Central memory CD8-positive, alpha-beta T cell (primary cell): ENCODE results near the gene LRRC72.

ENCODE experiments used
- ATAC-seq: fragments of 150-1000 bp; cut with Tn5 transposase; replicated peaks from 2 replicates; pipeline ENCODE4 v1.10.0; 2022; ENCODE audit warnings: mild to moderate bottlenecking, moderate FRiP score, moderate number of reproducible peaks; ENCODE audit not compliant: poor library complexity, severe bottlenecking; ENCODE audit errors: extremely low read depth
- DNase-seq, 2 donors: peaks; one replicate each; pipeline ENCODE4 v3.0.0; 2021; ENCODE audit warnings: low spot score in 2 of 2
- H3K27ac Mint-ChIP-seq: one replicate; pipeline ENCODE4 v1.8.0; 2022; ENCODE audit warnings: low read depth, mild to moderate bottlenecking, moderate library complexity, mixed read lengths
- H3K27me3 Mint-ChIP-seq: one replicate; pipeline ENCODE4 v1.8.0; 2022; ENCODE audit warnings: mixed read lengths
- H3K36me3 Mint-ChIP-seq: one replicate; pipeline ENCODE4 v1.8.0; 2022; ENCODE audit warnings: mild to moderate bottlenecking, moderate library complexity, mixed read lengths; ENCODE audit not compliant: insufficient read depth
- H3K4me1 Mint-ChIP-seq: one replicate; pipeline ENCODE4 v1.8.0; 2022; ENCODE audit warnings: mixed read lengths
- H3K4me3 Mint-ChIP-seq: one replicate; pipeline ENCODE4 v1.8.0; 2022; ENCODE audit warnings: mild to moderate bottlenecking, moderate library complexity, mixed read lengths
- H3K9me3 Mint-ChIP-seq: one replicate; pipeline ENCODE4 v1.8.0; 2022; ENCODE audit warnings: mixed read lengths

Gene LRRC72

DNA sequence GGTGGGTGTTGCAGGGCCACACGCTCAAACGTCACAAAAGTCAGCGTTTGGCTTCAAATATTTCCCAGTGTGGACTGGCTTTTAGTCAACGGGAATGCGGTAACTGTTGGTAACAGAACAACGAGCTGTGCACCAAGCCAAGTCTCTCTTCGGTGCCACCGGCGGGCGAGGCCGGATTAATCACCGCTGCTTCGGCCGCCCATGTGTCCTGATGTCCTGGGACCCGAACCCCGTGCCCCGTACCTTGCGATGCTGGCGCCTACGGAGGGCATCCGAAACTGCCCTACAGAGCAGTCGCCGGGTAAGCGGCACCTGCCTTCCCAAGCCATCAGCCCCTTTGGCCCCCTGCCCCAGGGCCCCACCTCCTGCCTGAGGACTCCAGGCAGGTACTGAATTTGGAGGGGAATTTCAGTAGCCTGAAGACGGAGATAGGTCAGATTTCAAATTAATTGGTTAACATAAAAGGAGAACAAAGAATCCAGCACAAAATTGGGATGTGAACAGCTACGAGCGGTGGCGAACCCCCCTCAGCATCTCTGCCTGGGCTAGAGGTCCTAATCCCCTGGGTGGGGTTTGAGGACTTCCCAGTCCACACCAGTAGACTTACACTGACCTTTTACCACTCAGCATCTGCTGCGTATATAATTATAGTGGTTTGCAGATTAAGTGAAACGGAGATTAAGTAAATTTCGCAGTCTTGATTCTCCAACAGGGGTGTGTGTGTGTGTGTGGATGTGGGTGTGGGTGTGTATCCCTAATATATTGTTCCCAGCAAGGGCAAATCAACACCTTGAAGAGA is at the start of gene LRRC72:
Gene LRRC72, plus strand, starts transcription at position 84 of the 799 bp plus-strand sequence. Its CDS starts 128 bp downstream, at position 212.
- ATAC-seq (no peak), DNase-seq (no peak)
- H3K4me1 Mint-ChIP-seq = no peaks in the 10 kb centered on the region
- H3K9me3 Mint-ChIP-seq = no peaks in the 10 kb centered on the region
- H3K27me3 Mint-ChIP-seq = peaks cover 9% of the 10 kb centered on the region
- H3K4me3 Mint-ChIP-seq = no peak within 1 kb of the TSS
- H3K27ac Mint-ChIP-seq = no peak within 1 kb of the TSS
- no peaks in the 10 kb centered on the region for H3K36me3 Mint-ChIP-seq

DNA sequence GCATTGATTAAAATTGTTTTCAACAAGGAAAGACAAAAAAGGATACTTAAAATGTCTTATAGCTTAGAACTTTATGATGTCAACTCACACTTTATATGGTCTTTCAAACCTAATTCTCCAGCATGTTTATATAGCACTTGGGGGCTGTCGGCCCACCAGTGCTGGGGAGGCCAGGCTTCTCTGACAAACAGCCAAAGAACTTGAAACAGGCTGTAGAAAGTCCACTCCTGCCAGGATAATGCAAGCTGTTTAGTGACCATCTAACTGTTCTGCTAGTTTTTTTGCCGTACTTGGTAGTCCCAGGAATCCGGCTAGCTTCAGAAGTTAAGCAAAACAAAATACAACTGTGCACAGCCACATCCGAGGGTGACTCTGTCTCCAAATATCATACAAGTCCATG is 47.5 kb upstream of the LRRC72 start:
- H3K36me3 Mint-ChIP-seq = no peaks in the 10 kb centered on the region
- H3K9me3 Mint-ChIP-seq = no peaks in the 10 kb centered on the region
- peaks cover 10% of the 10 kb centered on the region for H3K27me3 Mint-ChIP-seq
- H3K4me1 Mint-ChIP-seq = no peaks in the 10 kb centered on the region
- ATAC-seq = no peak
- no peak overlapping the region for H3K27ac Mint-ChIP-seq
- DNase-seq = no peak
- H3K4me3 Mint-ChIP-seq = no peak overlapping the region

DNA sequence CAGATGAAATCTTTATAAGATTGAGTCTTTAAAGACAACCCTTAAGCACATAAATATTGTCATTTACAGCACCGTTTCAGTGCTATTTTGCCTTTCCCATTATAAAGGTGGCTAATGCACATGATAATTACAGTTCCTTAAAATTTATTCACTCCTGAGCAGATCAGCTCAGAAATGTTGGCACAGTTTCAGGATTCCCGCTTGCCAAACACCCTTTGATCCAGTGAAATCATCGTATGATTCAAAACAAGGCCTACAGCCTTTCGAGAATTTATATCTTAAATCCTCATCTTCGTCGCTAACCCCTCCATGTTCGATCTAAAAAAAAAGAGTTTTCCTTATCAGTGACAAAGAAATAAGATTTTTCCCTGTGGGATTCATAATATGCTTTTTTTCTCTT is 47.0 kb upstream of the LRRC72 start:
- no peaks in the 10 kb centered on the region for H3K4me1 Mint-ChIP-seq
- H3K27me3 Mint-ChIP-seq = peaks cover 6% of the 10 kb centered on the region
- H3K36me3 Mint-ChIP-seq = no peaks in the 10 kb centered on the region
- ATAC-seq = no peak
- H3K4me3 Mint-ChIP-seq = no peak overlapping the region
- no peaks in the 10 kb centered on the region for H3K9me3 Mint-ChIP-seq
- DNase-seq = no peak
- H3K27ac Mint-ChIP-seq = no peak overlapping the region

DNA sequence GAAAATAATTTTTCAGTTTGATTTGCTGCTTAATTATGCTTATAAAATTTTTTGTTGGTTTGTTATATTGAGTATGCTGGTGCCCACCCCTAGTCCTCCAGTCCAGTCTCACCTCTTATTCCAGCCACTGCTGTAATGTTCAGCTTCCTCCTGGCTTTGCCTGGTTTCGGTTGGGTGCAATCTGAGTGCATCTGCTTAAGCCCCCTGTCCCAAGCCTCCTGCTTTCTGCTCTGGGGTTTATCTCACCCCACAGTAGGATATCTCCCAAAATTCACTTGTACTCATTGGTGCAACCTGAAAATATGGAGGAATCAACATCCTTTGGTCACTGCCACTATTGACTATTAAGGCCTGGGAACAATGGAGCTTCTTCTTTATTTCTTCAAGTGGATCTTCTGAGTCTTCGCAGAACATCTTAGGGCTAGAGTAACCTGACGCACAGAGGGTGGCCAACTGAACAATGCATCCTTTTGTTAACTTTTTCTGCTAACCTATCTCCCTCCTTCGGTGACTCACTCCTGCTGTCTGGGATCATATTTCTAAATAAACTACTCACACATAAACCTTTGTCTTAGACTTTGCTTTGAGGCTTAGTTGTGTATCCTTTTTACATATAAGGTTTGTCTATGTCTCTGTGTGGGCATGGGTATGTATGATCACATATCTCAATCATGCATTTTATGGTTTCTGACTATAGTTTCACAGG is 42.0 kb upstream of the LRRC72 start:
- DNase-seq (no peak), ATAC-seq (no peak)
- H3K27me3 Mint-ChIP-seq = no peaks in the 10 kb centered on the region
- H3K9me3 Mint-ChIP-seq = no peaks in the 10 kb centered on the region
- H3K36me3 Mint-ChIP-seq = no peaks in the 10 kb centered on the region
- H3K4me3 Mint-ChIP-seq = no peak overlapping the region
- H3K27ac Mint-ChIP-seq = no peak overlapping the region
- H3K4me1 Mint-ChIP-seq = no peaks in the 10 kb centered on the region

DNA sequence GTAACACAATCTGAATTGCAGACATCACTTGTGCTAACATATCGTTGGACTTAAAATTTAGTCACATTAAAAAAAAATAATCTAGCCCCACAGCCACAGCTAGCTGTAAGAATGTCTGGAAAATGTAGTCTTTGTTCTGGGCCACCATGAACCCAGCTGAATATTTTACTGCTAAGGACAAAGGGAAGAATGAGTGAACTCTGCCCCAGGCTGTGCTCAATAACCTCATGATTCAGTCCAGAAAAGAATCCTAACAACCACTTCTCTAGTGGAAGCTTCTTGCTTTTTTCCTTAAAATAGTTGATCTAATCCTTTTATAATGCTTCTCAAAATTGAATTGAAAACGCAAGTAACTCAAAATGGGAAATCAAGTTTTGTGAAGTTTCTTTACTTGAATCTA is 35.5 kb upstream of the LRRC72 start:
- no peak for DNase-seq
- Mint-ChIP-seq H3K4me1 (no peaks in the 10 kb centered on the region), H3K27me3 (no peaks in the 10 kb centered on the region), H3K27ac (no peak overlapping the region), H3K9me3 (no peaks in the 10 kb centered on the region), H3K36me3 (no peaks in the 10 kb centered on the region), H3K4me3 (no peak overlapping the region)
- no peak for ATAC-seq

DNA sequence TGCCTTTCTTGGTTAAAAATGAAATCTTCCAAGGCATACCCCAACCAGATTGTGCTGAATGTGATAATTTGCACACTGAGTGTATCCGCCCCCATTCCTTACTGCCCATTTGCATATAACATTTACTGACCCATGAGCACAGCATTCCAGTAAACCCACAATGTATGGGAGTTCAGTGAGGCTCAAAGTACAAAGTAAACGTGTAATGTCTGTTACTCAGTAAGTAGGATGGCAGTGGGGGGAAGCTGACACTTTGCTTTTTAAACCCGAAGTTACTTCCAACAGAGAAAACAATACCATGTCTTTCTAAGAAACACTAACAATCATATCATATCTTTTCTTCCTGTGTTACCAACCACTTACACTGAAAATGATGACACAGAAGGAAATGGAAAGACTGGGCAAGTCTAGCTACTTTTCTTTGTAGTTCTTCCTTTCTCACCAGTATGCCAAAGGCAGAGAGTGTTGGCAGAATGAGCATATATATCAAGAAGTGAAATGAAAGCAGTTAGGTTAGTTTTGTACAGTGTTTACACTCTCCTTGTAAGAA is 34.0 kb upstream of the LRRC72 start:
- Mint-ChIP-seq H3K27ac (no peak overlapping the region), H3K4me1 (no peaks in the 10 kb centered on the region), H3K9me3 (no peaks in the 10 kb centered on the region), H3K27me3 (no peaks in the 10 kb centered on the region), H3K36me3 (no peaks in the 10 kb centered on the region), H3K4me3 (no peak overlapping the region)
- no peak for ATAC-seq
- no peak for DNase-seq

DNA sequence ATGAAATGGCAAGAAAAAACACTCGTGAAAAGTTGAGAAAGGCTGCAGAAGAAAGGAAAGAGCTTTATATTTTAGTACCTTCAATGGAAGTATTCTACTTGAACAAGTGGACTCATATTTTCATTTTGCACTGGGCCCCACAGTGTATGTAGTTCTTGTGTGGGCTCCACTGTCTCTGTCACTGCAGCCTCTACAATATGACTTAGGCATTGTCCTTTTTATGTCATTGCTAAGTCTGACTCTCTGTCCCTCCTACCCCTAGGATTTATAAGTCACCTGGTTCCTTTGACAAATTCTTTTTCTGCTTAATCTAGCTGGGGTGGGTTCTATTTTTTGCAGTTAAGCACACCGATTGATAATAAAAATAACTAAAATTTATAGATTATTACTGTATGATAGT is 33.4 kb upstream of the LRRC72 start:
- no peak for ATAC-seq
- Mint-ChIP-seq H3K4me1 (no peaks in the 10 kb centered on the region), H3K36me3 (no peaks in the 10 kb centered on the region)

DNA sequence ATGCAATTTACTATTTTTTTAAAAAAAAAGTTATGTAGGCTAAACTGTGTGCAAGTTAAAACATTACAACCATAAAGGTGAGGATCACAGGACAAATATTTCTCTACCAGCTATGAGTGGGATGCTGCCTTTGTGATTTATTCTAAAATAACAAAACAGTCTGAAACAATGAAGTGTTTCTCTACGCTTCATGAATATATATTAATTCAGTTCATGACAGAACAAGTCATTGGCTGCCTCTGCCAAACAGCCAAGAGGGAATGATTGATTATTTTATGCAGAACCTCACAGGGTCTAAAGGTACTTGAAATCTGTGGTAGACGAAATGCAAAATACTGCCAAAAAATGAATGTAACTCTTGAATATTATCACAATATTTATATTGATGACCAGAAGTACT is 32.1 kb upstream of the LRRC72 start:
- ATAC-seq = no peak
- no peaks in the 10 kb centered on the region for H3K9me3 Mint-ChIP-seq
- no peaks in the 10 kb centered on the region for H3K36me3 Mint-ChIP-seq
- H3K4me3 Mint-ChIP-seq = no peak overlapping the region
- H3K27ac Mint-ChIP-seq = no peak overlapping the region
- no peaks in the 10 kb centered on the region for H3K4me1 Mint-ChIP-seq
- DNase-seq = no peak
- H3K27me3 Mint-ChIP-seq = no peaks in the 10 kb centered on the region

More for the DNA sequence above, 33.4 kb upstream of the LRRC72 start:
- DNase-seq = no peak
- H3K27ac Mint-ChIP-seq = no peak overlapping the region
- no peaks in the 10 kb centered on the region for H3K9me3 Mint-ChIP-seq
- no peak overlapping the region for H3K4me3 Mint-ChIP-seq
- no peaks in the 10 kb centered on the region for H3K27me3 Mint-ChIP-seq

DNA sequence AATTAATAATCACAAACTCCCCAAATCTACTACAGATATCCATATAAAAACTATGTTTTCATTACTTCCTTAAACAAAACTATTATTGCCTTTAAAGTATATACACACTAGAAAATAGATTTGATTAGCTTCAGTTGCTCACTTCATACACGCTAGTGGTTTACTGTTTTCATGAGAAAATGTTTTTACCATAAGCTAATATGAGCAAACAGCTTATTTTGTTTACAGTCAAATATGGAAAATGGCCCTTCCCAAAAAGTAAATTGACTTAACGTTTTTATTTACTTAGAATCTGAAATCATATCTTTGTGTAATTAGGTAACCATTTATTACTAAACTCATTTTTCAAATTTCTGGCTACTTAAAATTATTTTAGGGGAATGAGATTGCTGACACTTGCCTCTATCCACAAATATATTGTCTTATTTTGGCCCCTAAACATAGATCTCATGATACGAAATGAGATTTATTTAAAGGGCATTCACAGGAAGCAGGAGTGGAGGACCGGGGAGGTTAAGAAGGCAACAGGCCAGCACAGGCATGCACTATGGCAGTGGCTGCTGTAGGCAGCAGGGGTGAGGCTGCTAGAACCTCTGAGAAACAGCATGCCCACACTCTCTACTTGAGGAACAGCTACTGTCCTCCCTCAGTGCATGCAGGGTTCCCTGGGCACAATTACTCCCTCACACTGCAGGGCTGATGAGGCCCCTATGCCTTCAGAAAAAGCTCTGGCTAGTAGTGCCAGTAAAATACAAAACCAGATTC is 31.5 kb upstream of the LRRC72 start:
- DNase-seq (no peak), ATAC-seq (no peak)
- no peak overlapping the region for H3K4me3 Mint-ChIP-seq
- H3K27me3 Mint-ChIP-seq = no peaks in the 10 kb centered on the region
- H3K36me3 Mint-ChIP-seq = no peaks in the 10 kb centered on the region
- H3K4me1 Mint-ChIP-seq = no peaks in the 10 kb centered on the region
- H3K9me3 Mint-ChIP-seq = no peaks in the 10 kb centered on the region
- no peak overlapping the region for H3K27ac Mint-ChIP-seq

DNA sequence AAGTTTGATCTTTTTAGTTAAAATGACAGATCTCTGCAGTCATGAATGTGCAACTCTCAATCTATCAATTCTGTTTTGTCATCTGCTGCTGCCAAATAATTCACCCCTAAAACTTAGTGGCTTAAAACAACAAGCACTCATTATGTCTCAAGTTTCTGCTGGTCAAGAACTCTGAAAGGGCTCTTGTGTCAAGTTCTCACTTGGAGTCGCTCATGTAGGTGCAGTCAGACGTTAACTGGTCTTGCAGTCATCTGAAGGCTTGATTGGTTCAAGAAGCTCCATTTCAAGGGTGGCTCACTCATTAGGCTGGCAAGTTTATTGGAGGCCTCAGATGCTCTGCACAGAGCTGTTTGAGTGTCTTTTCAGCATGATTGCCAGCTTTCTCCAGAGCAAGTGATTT is 28.5 kb upstream of the LRRC72 start:
- DNase-seq (no peak), ATAC-seq (no peak)
- H3K27me3 Mint-ChIP-seq = peaks cover 19% of the 10 kb centered on the region
- no peak overlapping the region for H3K4me3 Mint-ChIP-seq
- no peak overlapping the region for H3K27ac Mint-ChIP-seq
- no peaks in the 10 kb centered on the region for H3K36me3 Mint-ChIP-seq
- H3K4me1 Mint-ChIP-seq = no peaks in the 10 kb centered on the region
- H3K9me3 Mint-ChIP-seq = no peaks in the 10 kb centered on the region

DNA sequence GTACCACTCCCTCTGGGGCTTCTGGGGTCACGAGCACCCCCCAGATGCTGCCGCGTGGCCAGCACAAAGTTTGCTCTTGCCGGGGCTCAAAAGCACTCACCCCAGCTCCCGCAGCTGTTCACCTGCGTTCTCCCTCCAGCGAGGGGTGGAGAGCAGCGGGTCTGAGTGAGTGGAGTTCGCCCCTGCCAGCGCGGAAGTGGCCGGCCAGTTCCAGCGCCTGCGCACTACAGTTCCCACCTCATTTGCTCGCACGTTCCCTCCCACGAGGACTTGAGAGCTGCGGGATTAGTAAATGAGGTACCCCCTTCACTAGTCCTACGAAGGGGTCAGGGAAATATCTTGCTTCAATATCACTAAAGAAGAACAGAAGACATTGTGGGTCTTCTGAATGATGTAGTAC is 24.3 kb upstream of the LRRC72 start:
- DNase-seq (no peak), ATAC-seq (no peak)
- no peak overlapping the region for H3K4me3 Mint-ChIP-seq
- H3K27me3 Mint-ChIP-seq = peaks cover 30% of the 10 kb centered on the region
- no peaks in the 10 kb centered on the region for H3K4me1 Mint-ChIP-seq
- no peaks in the 10 kb centered on the region for H3K36me3 Mint-ChIP-seq
- no peak overlapping the region for H3K27ac Mint-ChIP-seq
- H3K9me3 Mint-ChIP-seq = no peaks in the 10 kb centered on the region

DNA sequence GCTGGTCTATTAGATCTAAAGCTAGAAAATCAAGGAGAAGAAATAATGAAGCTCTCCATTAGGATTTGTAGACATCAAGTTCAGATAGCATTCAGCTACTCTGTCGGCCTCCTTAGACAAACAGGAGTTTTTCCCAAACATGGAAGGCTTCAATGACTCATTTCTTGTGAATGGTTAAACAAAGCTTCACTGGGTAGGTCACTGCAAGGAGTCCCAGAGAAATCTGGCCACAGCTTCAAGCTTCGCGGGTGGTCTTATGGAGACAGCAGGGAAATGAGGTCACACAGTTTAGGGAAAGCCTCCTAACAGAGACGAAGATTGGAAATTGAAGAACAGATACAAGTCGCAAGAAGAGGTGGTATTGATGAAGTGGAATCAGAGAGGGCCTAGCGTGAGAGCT is 22.6 kb upstream of the LRRC72 start:
- Mint-ChIP-seq H3K27ac (no peak overlapping the region), H3K36me3 (no peaks in the 10 kb centered on the region), H3K9me3 (no peaks in the 10 kb centered on the region), H3K27me3 (peaks cover 36% of the 10 kb centered on the region), H3K4me3 (no peak overlapping the region), H3K4me1 (no peaks in the 10 kb centered on the region)
- DNase-seq = no peak
- ATAC-seq = no peak
